ENCODE data around the gene GPR25.

DNA sequence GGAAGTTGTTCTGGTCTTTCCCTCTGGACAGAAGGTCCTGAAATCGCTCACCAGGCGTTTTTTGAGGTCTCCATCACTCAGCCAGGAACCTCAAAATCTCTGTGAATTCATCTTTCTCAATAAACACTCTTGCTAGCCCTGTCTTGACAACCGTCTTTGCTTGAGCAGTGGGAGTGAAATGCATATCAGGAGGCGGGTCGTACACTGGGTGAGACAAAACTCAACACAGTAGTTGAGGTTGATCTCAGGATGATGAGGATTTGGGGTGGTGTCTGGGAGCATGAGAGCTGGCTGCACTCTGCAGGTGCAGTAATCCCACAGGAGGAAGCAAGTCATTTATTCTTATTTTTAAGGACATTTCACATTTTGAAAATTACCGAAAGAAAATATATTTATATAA lies 1.9 kb downstream of the GPR25 start:
- TF ChIP-seq YY1 (IDR thresholded peaks at IDR 0.05; ENCODE audit: insufficient read depth, insufficient read length) (no peak), ZNF274 (IDR thresholded peaks at IDR 0.05; ENCODE audit: low read depth, low read length) (no peak), SUZ12 (IDR thresholded peaks at IDR 0.05; ENCODE audit: extremely low read depth, insufficient read depth, insufficient read length) (no peak)

Measured in NT2/D1 (cell line).